ENCODE measurements around the gene RGS16. TPM values are rescaled to one million over a fixed set of nuclear protein-coding genes. Genes with fewer than 3 reads are reported as not detected.
A peak's percentile ranks its signal among the peaks of the same experiment; 100 is the strongest.

Gene RGS16
- total and polyA plus RNA-seq, 2 experiments from 2014 or later, result 7.3 to 7.6 TPM

DNA sequence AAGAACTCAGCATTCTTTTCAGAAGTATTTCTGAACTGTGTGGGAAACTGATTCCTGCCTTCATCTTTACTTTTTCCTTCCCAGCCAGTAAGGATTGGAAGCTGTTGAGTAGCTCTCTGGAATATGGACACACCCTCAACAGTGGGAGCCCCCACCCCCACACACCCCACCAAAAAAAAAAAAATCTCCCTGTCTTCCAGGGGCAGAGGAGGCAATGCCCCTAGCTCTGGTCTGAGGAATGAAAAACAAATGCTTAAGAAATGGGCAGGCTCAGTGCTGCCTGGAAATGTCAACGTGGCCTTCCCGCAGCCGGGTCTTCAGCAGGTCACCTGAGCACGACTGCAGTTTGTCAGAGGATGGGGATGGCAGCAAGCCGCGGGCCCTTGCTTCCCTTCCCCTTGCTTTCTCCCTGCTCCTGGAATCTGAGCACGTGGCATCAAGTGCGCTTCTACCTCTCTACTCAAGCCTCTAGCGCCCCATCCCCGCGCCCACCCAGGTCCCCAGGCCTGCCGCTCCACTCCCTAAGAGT lies 479 bp downstream of the RGS16 start:
- Histone ChIP-seq H2AFZ (peak overlapping the region; percentile 52), H3K9me3 (ENCODE audit: low read depth) (no peaks in the 10 kb centered on the region), H3K36me3 (replicated peaks; ENCODE audit: insufficient read depth, low read depth) (no peaks in the 10 kb centered on the region), H3K4me2 (peak overlapping the region; percentile 95), H4K20me1 (ENCODE audit: insufficient read depth, poor library complexity, severe bottlenecking) (no peaks in the 10 kb centered on the region), H3K79me2 (no peaks in the 10 kb centered on the region), H3K4me3 (peak overlapping the region; percentile 18), H3K9me2 (replicated peaks; ENCODE audit: insufficient read depth) (no peaks in the 10 kb centered on the region), H3K4me1 (ENCODE audit: insufficient read depth) (peaks cover 10% of the 10 kb centered on the region), H3K27ac (no peak overlapping the region), H3K27me3 (peaks cover 3% of the 10 kb centered on the region)
- WGBS (ENCODE audit: low lambda C conversion rate, missing lambda C conversion rate), result 13% methylated on average over 9 of the region's 12 CpGs
- no peak for TF ChIP-seq EZH2 (IDR thresholded peaks at IDR 0.05; ENCODE audit: borderline replicate concordance)
- TF ChIP-seq EZH2phosphoT487 (IDR thresholded peaks at IDR 0.05; ENCODE audit: low read depth, severe bottlenecking, unreplicated experiment), result no peak
- TF ChIP-seq, protein P1, sequence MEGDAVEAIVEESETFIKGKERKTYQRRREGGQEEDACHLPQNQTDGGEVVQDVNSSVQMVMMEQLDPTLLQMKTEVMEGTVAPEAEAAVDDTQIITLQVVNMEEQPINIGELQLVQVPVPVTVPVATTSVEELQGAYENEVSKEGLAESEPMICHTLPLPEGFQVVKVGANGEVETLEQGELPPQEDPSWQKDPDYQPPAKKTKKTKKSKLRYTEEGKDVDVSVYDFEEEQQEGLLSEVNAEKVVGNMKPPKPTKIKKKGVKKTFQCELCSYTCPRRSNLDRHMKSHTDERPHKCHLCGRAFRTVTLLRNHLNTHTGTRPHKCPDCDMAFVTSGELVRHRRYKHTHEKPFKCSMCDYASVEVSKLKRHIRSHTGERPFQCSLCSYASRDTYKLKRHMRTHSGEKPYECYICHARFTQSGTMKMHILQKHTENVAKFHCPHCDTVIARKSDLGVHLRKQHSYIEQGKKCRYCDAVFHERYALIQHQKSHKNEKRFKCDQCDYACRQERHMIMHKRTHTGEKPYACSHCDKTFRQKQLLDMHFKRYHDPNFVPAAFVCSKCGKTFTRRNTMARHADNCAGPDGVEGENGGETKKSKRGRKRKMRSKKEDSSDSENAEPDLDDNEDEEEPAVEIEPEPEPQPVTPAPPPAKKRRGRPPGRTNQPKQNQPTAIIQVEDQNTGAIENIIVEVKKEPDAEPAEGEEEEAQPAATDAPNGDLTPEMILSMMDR (IDR thresholded peaks at IDR 0.05; ENCODE audit: poor library complexity), result no peak
- DNase-seq (ENCODE audit: low spot score), result peak; percentile 40

DNA sequence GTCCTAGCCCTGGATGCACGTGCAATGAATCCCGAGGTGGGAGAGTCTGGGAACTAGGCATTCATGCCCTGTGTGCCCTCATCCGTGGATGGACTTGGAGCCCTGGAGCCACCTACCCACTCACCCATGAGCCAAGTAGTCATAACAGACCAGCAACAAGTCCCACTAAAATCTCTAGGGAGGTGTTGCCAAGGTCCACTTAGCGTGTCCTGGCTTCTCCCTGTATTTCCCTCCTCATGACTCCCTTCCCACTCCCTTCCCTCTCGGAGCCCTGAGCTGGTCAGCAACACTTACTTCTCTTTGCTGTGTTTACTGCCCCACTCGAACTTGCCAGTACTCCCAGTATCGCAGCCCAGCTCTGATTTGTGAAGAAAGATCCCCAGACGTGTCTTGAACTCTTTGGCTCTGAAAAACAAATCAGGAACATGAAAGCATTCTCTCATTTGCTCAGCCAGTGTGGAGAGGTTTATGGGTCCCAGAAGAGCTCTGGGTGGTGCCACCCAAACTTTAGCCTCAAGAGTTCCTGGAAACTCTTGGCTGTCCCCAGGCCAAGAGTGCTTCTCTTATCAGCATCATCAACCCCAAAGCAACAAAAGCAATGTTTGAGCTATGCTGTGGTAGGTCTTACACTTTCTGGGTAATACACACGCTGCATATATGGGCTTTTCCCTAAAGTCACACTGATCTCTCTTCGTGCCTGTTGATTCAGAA lies 1.1 kb downstream of the RGS16 start:
- DNase-seq (ENCODE audit: low spot score), result no peak
- Histone ChIP-seq H4K20me1 (ENCODE audit: insufficient read depth, poor library complexity, severe bottlenecking) (no peaks in the 10 kb centered on the region), H3K4me1 (ENCODE audit: insufficient read depth) (peaks cover 10% of the 10 kb centered on the region), H3K9me2 (replicated peaks; ENCODE audit: insufficient read depth) (no peaks in the 10 kb centered on the region), H3K4me2 (peak overlapping the region; percentile 95), H3K9me3 (ENCODE audit: low read depth) (no peaks in the 10 kb centered on the region), H2AFZ (no peak overlapping the region), H3K4me3 (no peak overlapping the region), H3K27ac (no peak overlapping the region), H3K79me2 (no peaks in the 10 kb centered on the region), H3K36me3 (replicated peaks; ENCODE audit: insufficient read depth, low read depth) (no peaks in the 10 kb centered on the region), H3K27me3 (peaks cover 3% of the 10 kb centered on the region)
- TF ChIP-seq EZH2 (IDR thresholded peaks at IDR 0.05; ENCODE audit: borderline replicate concordance), result no peak
- no peak for TF ChIP-seq EZH2phosphoT487 (IDR thresholded peaks at IDR 0.05; ENCODE audit: low read depth, severe bottlenecking, unreplicated experiment)
- TF ChIP-seq, protein P1 (IDR thresholded peaks at IDR 0.05; ENCODE audit: poor library complexity), result no peak
- 75% methylated on average over 10 of the region's 10 CpGs for WGBS (ENCODE audit: low lambda C conversion rate, missing lambda C conversion rate)

DNA sequence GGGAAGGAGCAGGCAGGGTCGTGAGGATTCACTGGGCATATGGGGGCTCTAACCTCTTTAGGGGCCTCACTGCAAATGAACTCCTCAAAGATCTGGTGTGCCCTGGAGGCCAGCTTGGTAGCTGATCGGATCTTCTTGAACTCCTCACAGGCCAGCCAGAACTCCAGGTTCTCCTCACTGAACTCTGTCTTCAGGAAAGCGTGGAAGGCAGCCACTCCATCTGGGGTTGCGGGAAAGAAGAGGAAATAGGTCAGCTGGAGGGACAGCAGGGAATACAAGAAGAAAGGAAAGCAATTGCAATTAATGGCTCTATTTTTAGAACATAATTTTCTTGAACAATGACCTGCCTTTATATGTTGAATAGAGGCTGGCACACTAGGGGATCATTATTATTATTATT lies 2.3 kb downstream of the RGS16 start:
- 74% methylated on average over 4 of the region's 4 CpGs for WGBS (ENCODE audit: low lambda C conversion rate, missing lambda C conversion rate)

More for the DNA sequence above, 2.3 kb downstream of the RGS16 start:
- Histone ChIP-seq H2AFZ (no peak overlapping the region), H4K20me1 (ENCODE audit: insufficient read depth, poor library complexity, severe bottlenecking) (no peaks in the 10 kb centered on the region), H3K4me2 (no peak overlapping the region), H3K9me2 (replicated peaks; ENCODE audit: insufficient read depth) (no peaks in the 10 kb centered on the region), H3K27me3 (peaks cover 3% of the 10 kb centered on the region), H3K4me3 (no peak overlapping the region), H3K9me3 (ENCODE audit: low read depth) (no peaks in the 10 kb centered on the region), H3K79me2 (no peaks in the 10 kb centered on the region), H3K36me3 (replicated peaks; ENCODE audit: insufficient read depth, low read depth) (no peaks in the 10 kb centered on the region), H3K4me1 (ENCODE audit: insufficient read depth) (peaks cover 10% of the 10 kb centered on the region), H3K27ac (no peak overlapping the region)
- DNase-seq (ENCODE audit: low spot score), result no peak
- TF ChIP-seq EZH2phosphoT487 (IDR thresholded peaks at IDR 0.05; ENCODE audit: low read depth, severe bottlenecking, unreplicated experiment), result no peak
- TF ChIP-seq, protein P1 (IDR thresholded peaks at IDR 0.05; ENCODE audit: poor library complexity), result no peak
- no peak for TF ChIP-seq EZH2 (IDR thresholded peaks at IDR 0.05; ENCODE audit: borderline replicate concordance)
